OCI-LY7 (cell line): ENCODE measurements around the gene PPP3CA. TPM values are rescaled to one million over a fixed set of nuclear protein-coding genes. Genes with fewer than 3 reads are reported as not detected.
"Not testable (repeated sequence)": the region's sequence is repeated elsewhere in the genome, so short reads cannot be mapped to it uniquely, and the experiment has no call there.

ENCODE experiments used
- BruUV-seq: library from RNA; stranded (reverse); fragments of 400-500 nt; replicated peaks from 2 replicates; lab custom pipeline; 2021; lab: Mats Ljungman, UMichigan
- CTCF ChIA-PET: fragments of 300-600 bp; sonication (Branson Sonifier 250); formaldehyde crosslinking; loops from one replicate; lab custom pipeline; 2022; ENCODE audit warnings: antibody characterized with exemption; ENCODE audit not compliant: unreplicated experiment; lab: Charles Lee
- POLR2A ChIA-PET: fragments of 300-600 bp; sonication (Branson Sonifier 250); formaldehyde crosslinking; loops from one replicate; lab custom pipeline; 2022; ENCODE audit warnings: antibody characterized with exemption; lab: Charles Lee
- DNase-seq: peaks from one replicate; pipeline ENCODE4 v3.0.0-alpha.2; 2015; ENCODE audit warnings: low spot score
- H2AFZ ChIP-seq: fragments of 200-600 bp; sonication (generic), shearing (Covaris generic); 2 replicates; pipeline ENCODE4 v1.6.1; 2014; ENCODE audit warnings: mild to moderate bottlenecking, antibody characterized with exemption, low read length, moderate library complexity
- H3K27ac ChIP-seq: fragments of 200-600 bp; sonication (generic); 2 replicates; pipeline ENCODE4 v1.5.1; 2014; ENCODE audit warnings: mixed run types, low read depth, mild to moderate bottlenecking, moderate library complexity, low read length, inconsistent platforms; ENCODE audit not compliant: poor library complexity, severe bottlenecking
- H3K36me3 ChIP-seq: fragments of 200-600 bp; sonication (generic); 2 replicates; pipeline ENCODE4 v1.6.1; 2014; ENCODE audit warnings: mild to moderate bottlenecking, antibody characterized with exemption, low read length, moderate library complexity, mixed read lengths; ENCODE audit not compliant: insufficient read depth
- H3K4me1 ChIP-seq: fragments of 200-600 bp; sonication (generic); 2 replicates; pipeline ENCODE4 v1.5.1; 2014; ENCODE audit warnings: mild to moderate bottlenecking, low read length; ENCODE audit not compliant: insufficient read depth, poor library complexity, severe bottlenecking
- H3K4me2 ChIP-seq: fragments of 200-600 bp; sonication (generic); 2 replicates; pipeline ENCODE4 v1.6.1; 2014; ENCODE audit warnings: mild to moderate bottlenecking, low read length
- H3K4me3 ChIP-seq: fragments of 200-600 bp; sonication (generic); 2 replicates; pipeline ENCODE4 v1.5.1; 2014; ENCODE audit warnings: mild to moderate bottlenecking, low read depth, low read length; ENCODE audit not compliant: poor library complexity, severe bottlenecking
- H3K79me2 ChIP-seq: fragments of 200-600 bp; sonication (generic); 2 replicates; pipeline ENCODE4 v1.6.1; 2016; ENCODE audit warnings: low read depth, mild to moderate bottlenecking, low read length, moderate library complexity, mixed read lengths; ENCODE audit not compliant: insufficient read depth
- H3K9me2 ChIP-seq: fragments of 200-600 bp; sonication (generic); 2 replicates; pipeline ENCODE4 v1.6.1; 2016; ENCODE audit warnings: mild to moderate bottlenecking, low read length, mixed read lengths; ENCODE audit not compliant: insufficient read depth
- H3K9me3 ChIP-seq: fragments of 200-600 bp; sonication (generic); 2 replicates; pipeline ENCODE4 v1.6.1; 2014; ENCODE audit warnings: mild to moderate bottlenecking, mixed run types, low read length, mixed read lengths
- H4K20me1 ChIP-seq: fragments of 200-600 bp; sonication (generic); 2 replicates; pipeline ENCODE4 v1.6.1; 2014; ENCODE audit warnings: mild to moderate bottlenecking, antibody characterized with exemption, low read length, moderate library complexity, mixed read lengths; ENCODE audit not compliant: insufficient read depth
- CTCF ChIP-seq: fragments of 200-600 bp; sonication (generic); conservative IDR thresholded peaks from 2 replicates; pipeline ENCODE4 v1.5.1; 2014; ENCODE audit warnings: mild to moderate bottlenecking, antibody characterized with exemption, low read length, moderate library complexity, mixed read lengths
- EZH2phosphoT487 ChIP-seq: fragments of 200-600 bp; sonication (generic); IDR thresholded peaks from 2 replicates; pipeline ENCODE4 v1.6.1; 2018; ENCODE audit warnings: low read depth, borderline replicate concordance, mild to moderate bottlenecking, mixed run types, antibody characterized with exemption, low read length, moderate library complexity, mixed read lengths
- intact Hi-C: fragments of 100-400 bp; cut with micrococcal nuclease; formaldehyde crosslinking; loops from one replicate; pipeline ENCODE4 v1.10.0; 2022; ENCODE audit not compliant: unreplicated experiment
- total RNA-seq, 2 experiments: library from RNA; depleted of rRNA in 1 of 2; stranded (reverse); fragments of >200 nt in 1 of 2; shearing (Covaris generic) in 1 of 2; gene quantifications; 2 replicates each; pipeline ENCODE4 v1.2.3, GENCODE V29; 2014 to 2022

The PPP3CA gene
- total RNA-seq, 2 experiments from 2014 or later = 9.2 to 13.6 TPM

GRCh38 chr4:101238706-101239105 is 108.6 kb downstream of the PPP3CA start:
- intact Hi-C loops = no loop called here
- H3K27ac ChIP-seq = no peak overlapping the region
- no peaks in the 10 kb centered on the region for H3K79me2 ChIP-seq
- H3K4me2 ChIP-seq = no peak overlapping the region
- no peaks in the 10 kb centered on the region for H3K4me1 ChIP-seq
- no peaks in the 10 kb centered on the region for H3K9me2 ChIP-seq
- no peaks in the 10 kb centered on the region for H3K9me3 ChIP-seq
- CTCF ChIA-PET = no interaction called here
- no peak overlapping the region for H2AFZ ChIP-seq
- DNase-seq = no peak
- POLR2A ChIA-PET = interaction anchor here (0.6 to 1.6 kb wide), 7 partner anchors 8 to 575 kb away, joined by 3 to 6 read pairs (median 4); no protein-coding TSS in a partner anchor
- H3K4me3 ChIP-seq = no peak overlapping the region
- no peaks in the 10 kb centered on the region for H3K36me3 ChIP-seq
- TF ChIP-seq EZH2phosphoT487 (no peak), CTCF (no peak)
- no TSS peak for BruUV-seq
- H4K20me1 ChIP-seq = peaks cover 12% of the 10 kb centered on the region

- H3K9me2 ChIP-seq = no peaks in the 10 kb centered on the region
- no peaks in the 10 kb centered on the region for H3K79me2 ChIP-seq
- POLR2A ChIA-PET = interaction anchor here (0.7 to 1.6 kb wide), 4 partner anchors 9 to 576 kb away, joined by 3 to 6 read pairs (median 5); no protein-coding TSS in a partner anchor
- no peak for DNase-seq
- no peak overlapping the region for H2AFZ ChIP-seq
- H3K27ac ChIP-seq = no peak overlapping the region
- no peaks in the 10 kb centered on the region for H3K4me1 ChIP-seq
- BruUV-seq = no TSS peak
- no peaks in the 10 kb centered on the region for H3K36me3 ChIP-seq
- peaks cover 12% of the 10 kb centered on the region for H4K20me1 ChIP-seq
- no peaks in the 10 kb centered on the region for H3K9me3 ChIP-seq
- CTCF ChIA-PET = no interaction called here
- H3K4me2 ChIP-seq = no peak overlapping the region
- TF ChIP-seq CTCF = no peak
- no peak overlapping the region for H3K4me3 ChIP-seq
- intact Hi-C loops = no loop called here
Measured at GRCh38 chr4:101237773-101238172, 109.6 kb downstream of the PPP3CA start.

- no peak for TF ChIP-seq EZH2phosphoT487
- TF ChIP-seq CTCF = no peak
- no peaks in the 10 kb centered on the region for H3K4me1 ChIP-seq
- H3K9me2 ChIP-seq = no peaks in the 10 kb centered on the region
- H3K4me2 ChIP-seq = no peak overlapping the region
- no peak overlapping the region for H3K27ac ChIP-seq
- no peak overlapping the region for H3K4me3 ChIP-seq
- no peaks in the 10 kb centered on the region for H3K36me3 ChIP-seq
- peaks cover 12% of the 10 kb centered on the region for H4K20me1 ChIP-seq
- no peak for DNase-seq
- H2AFZ ChIP-seq = no peak overlapping the region
- no peaks in the 10 kb centered on the region for H3K9me3 ChIP-seq
- ChIA-PET POLR2A (no interaction called here), CTCF (no interaction called here)
- BruUV-seq = no TSS peak
- intact Hi-C loops = no loop called here
- no peaks in the 10 kb centered on the region for H3K79me2 ChIP-seq
Measured at GRCh38 chr4:101236097-101236496, 111.2 kb downstream of the PPP3CA start.

- CTCF ChIA-PET, intact Hi-C loops, POLR2A ChIA-PET, H3K4me3 ChIP-seq, H3K9me2 ChIP-seq, H4K20me1 ChIP-seq, DNase-seq, H3K4me2 ChIP-seq, H2AFZ ChIP-seq, H3K36me3 ChIP-seq, H3K27ac ChIP-seq, BruUV-seq, H3K9me3 ChIP-seq, H3K4me1 ChIP-seq, H3K79me2 ChIP-seq: not testable (repeated sequence)
Measured at GRCh38 chr4:101234141-101234540, 113.2 kb downstream of the PPP3CA start.
